K562 (cell line): ENCODE measurements around the gene CPSF2. TPM values are rescaled to one million over a fixed set of nuclear protein-coding genes. Genes with fewer than 3 reads are reported as not detected.

Experiments
- ATAC-seq: fragments of 200-7000 bp; cut with Tn5 transposase; 3 replicates; pipeline ENCODE4 v1.9.1; 2020; ENCODE audit warnings: moderate library complexity
- BruUV-seq: library from RNA; stranded (reverse); fragments of 400-500 nt; replicated peaks from 2 replicates; lab custom pipeline; 2021; lab: Mats Ljungman, UMichigan
- CTCF ChIA-PET: fragments of 300-600 bp; formaldehyde crosslinking; extraction: SDS; loops from one replicate; lab custom pipeline; 2021; ENCODE audit warnings: low intra/inter-chr PET ratio; lab: Yijun Ruan, JAX
- POLR2A ChIA-PET: fragments of 300-600, 350-650 bp; sonication (Branson Sonifier 250); formaldehyde crosslinking; extraction: SDS; loops from one replicate; lab custom pipeline; 2021; ENCODE audit warnings: antibody characterized with exemption, inconsistent platforms; lab: Yijun Ruan, JAX
- DNase-seq, 4 experiments: peaks; one replicate each; pipeline versions ENCODE4 v3.0.0 to v3.0.0-alpha.2; 2011 to 2018; ENCODE audit warnings: low spot score in 3 of 4, mixed read lengths in 3 of 4; ENCODE audit errors: extremely low read depth in 1 of 4
- FAIRE-seq: peaks from 2 replicates; lab custom pipeline; 2011; peaks lifted over from hg19 to GRCh38; lab: Jason Lieb, UNC
- H2AFZ ChIP-seq: 2 replicates; pipeline ENCODE4 v1.6.0; 2011; ENCODE audit warnings: low read depth, low read length, control low read depth, inconsistent platforms
- H3K27ac ChIP-seq: fragments of 200-600 bp; 3 replicates; pipeline ENCODE4 v1.8.0; 2011; ENCODE audit warnings: low read depth, mild to moderate bottlenecking, control low read depth, inconsistent platforms, low read length, moderate library complexity, mixed read lengths; ENCODE audit errors: extremely low read depth
- H3K27me3 ChIP-seq, 2 experiments: fragments of 300-600 bp in 1 of 2; 2 replicates in 1 of 2; 3 replicates in 1 of 2; pipeline versions ENCODE4 v1.6.0 to v1.8.0; 2011; ENCODE audit warnings: inconsistent platforms in 2 of 2, low read length in 2 of 2, mild to moderate bottlenecking in 1 of 2, mixed read lengths in 1 of 2, moderate library complexity in 1 of 2; ENCODE audit not compliant: control insufficient read depth in 2 of 2, insufficient read depth in 2 of 2
- H3K36me3 ChIP-seq: fragments of 300-600 bp; 3 replicates; pipeline ENCODE4 v1.8.0; 2011; ENCODE audit warnings: mild to moderate bottlenecking, low read length, inconsistent platforms; ENCODE audit not compliant: control insufficient read depth, insufficient read depth
- H3K4me1 ChIP-seq, 2 experiments: fragments of 200-600 bp in 1 of 2; replicated peaks in 1 of 2; 2 replicates in 1 of 2; 3 replicates in 1 of 2; pipeline versions ENCODE4 v1.5.1 to v1.8.0; 2011; ENCODE audit warnings: inconsistent platforms in 2 of 2, low read length in 2 of 2, mild to moderate bottlenecking in 1 of 2, mixed read lengths in 1 of 2, moderate library complexity in 1 of 2; ENCODE audit not compliant: control insufficient read depth in 2 of 2, insufficient read depth in 2 of 2
- H3K4me2 ChIP-seq: 2 replicates; pipeline ENCODE4 v1.6.1; 2011; ENCODE audit warnings: low read length, control low read depth, inconsistent platforms, mixed read lengths; ENCODE audit not compliant: insufficient read depth
- H3K4me3 ChIP-seq: fragments of 200-600 bp; sonication (generic), shearing (Covaris generic); 2 replicates; pipeline ENCODE4 v1.5.1; 2016; ENCODE audit warnings: control low read depth, inconsistent platforms
- H3K79me2 ChIP-seq: fragments of 200-600 bp; 3 replicates; pipeline ENCODE4 v1.8.0; 2011; ENCODE audit warnings: low read length, inconsistent platforms; ENCODE audit not compliant: control insufficient read depth, insufficient read depth
- H3K9ac ChIP-seq, 2 experiments: 2 replicates each; pipeline versions ENCODE4 v1.6.0 to v1.6.1; 2011; ENCODE audit warnings: low read depth in 2 of 2, low read length in 2 of 2, control low read depth in 1 of 2, inconsistent platforms in 1 of 2, mild to moderate bottlenecking in 1 of 2, mixed read lengths in 1 of 2; ENCODE audit not compliant: insufficient read depth in 1 of 2
- H3K9me1 ChIP-seq: one replicate; pipeline ENCODE4 v1.6.0; 2011; ENCODE audit warnings: inconsistent platforms, mild to moderate bottlenecking, low read length, moderate library complexity; ENCODE audit not compliant: control insufficient read depth, insufficient read depth
- H3K9me3 ChIP-seq: replicated peaks from 2 replicates; pipeline ENCODE4 v1.5.1; 2011; ENCODE audit warnings: low read depth, low read length, inconsistent platforms; ENCODE audit not compliant: control insufficient read depth, insufficient read depth
- H4K20me1 ChIP-seq: replicated peaks from 2 replicates; pipeline ENCODE4 v1.6.1; 2011; ENCODE audit warnings: low read length, inconsistent platforms, mixed read lengths; ENCODE audit not compliant: control insufficient read depth, insufficient read depth
- EGR1 ChIP-seq: fragments of 450-650 bp; conservative IDR thresholded peaks from 2 replicates; pipeline ENCODE4 v1.6.1; 2017; ENCODE audit warnings: mild to moderate bottlenecking
- GTF2E2 ChIP-seq: fragments of 200-800 bp; sonication (Bioruptor generic); IDR thresholded peaks from 2 replicates; pipeline ENCODE4 v1.6.1; 2016; ENCODE audit warnings: missing genetic modification characterization, missing compliant biosample characterization
- HSF4 ChIP-seq: fragments of 250-450 bp; sonication (Bioruptor Pico); IDR thresholded peaks from 2 replicates; pipeline ENCODE4 v2.1.2; 2022; ENCODE audit warnings: mild to moderate bottlenecking, moderate library complexity, borderline replicate concordance
- MCM2 ChIP-seq: fragments of 450-650 bp; IDR thresholded peaks from 2 replicates; pipeline ENCODE4 v1.6.1; 2017; ENCODE audit warnings: low read depth, mild to moderate bottlenecking
- NFATC3 ChIP-seq: fragments of 450-650 bp; IDR thresholded peaks from 2 replicates; pipeline ENCODE4 v1.6.1; 2017; ENCODE audit warnings: mild to moderate bottlenecking
- POLR2AphosphoS5 ChIP-seq: IDR thresholded peaks from 2 replicates; pipeline ENCODE4 v1.6.1; 2011; ENCODE audit warnings: mild to moderate bottlenecking, low read depth, low read length, moderate library complexity; ENCODE audit not compliant: control insufficient read depth, insufficient read depth
- SMARCE1 ChIP-seq: fragments of 450-650 bp; IDR thresholded peaks from 2 replicates; pipeline ENCODE4 v1.7.1; 2016; ENCODE audit warnings: mild to moderate bottlenecking
- ZNF165 ChIP-seq: fragments of 250-450 bp; sonication (Bioruptor Pico); IDR thresholded peaks from 2 replicates; pipeline ENCODE4 v1.4.0; 2020; ENCODE audit warnings: borderline replicate concordance
- ZNF24 ChIP-seq: fragments of 450-650 bp; IDR thresholded peaks from 2 replicates; pipeline ENCODE4 v1.6.1; 2016
- ZNF41 ChIP-seq: fragments of 250-450 bp; sonication (Bioruptor Pico); conservative IDR thresholded peaks from 2 replicates; pipeline ENCODE4 v1.4.0; 2020; ENCODE audit warnings: mild to moderate bottlenecking
- ZNF764 ChIP-seq: fragments of 250-450 bp; sonication (Bioruptor Pico); IDR thresholded peaks from 2 replicates; pipeline ENCODE4 v1.4.0; 2020; ENCODE audit warnings: low read depth, mild to moderate bottlenecking, moderate library complexity
- WGBS: fragments of 100-300 bp; shearing (Covaris generic); methylation state at CpG from one replicate; pipeline ENCODE4 v1.1.6; 2016; ENCODE audit warnings: low coverage, mixed read lengths; ENCODE audit not compliant: insufficient coverage; ENCODE audit errors: missing lambda C conversion rate; 5-methylcytosine and 5-hydroxymethylcytosine counted together
- in situ Hi-C: fragments of 300-500 bp; cut with MboI; formaldehyde crosslinking; loops from 4 replicates; pipeline ENCODE4 v1.15.0; 2018; ENCODE audit warnings: inconsistent platforms, mixed read lengths
- intact Hi-C: fragments of 100-400 bp; cut with micrococcal nuclease; formaldehyde crosslinking; loops from 2 replicates; pipeline ENCODE4 v1.14.2; 2022
- polyA plus RNA-seq, 8 experiments: library from polyadenylated mRNA; depleted of rRNA in 4 of 8; stranded (reverse) in 5 of 8; unstranded in 3 of 8; fragments of >200 nt; fragmentation: Nextera tagmentation in 2 of 8; fragmentation: Illumina TruSeq in 1 of 8; extraction: Ambion mirVana in 2 of 8; extraction: Trizol in 1 of 8; gene quantifications; 2 replicates each; pipeline versions ENCODE4 v1.2.1 to v1.2.3, GENCODE V29; 2011 to 2014; ENCODE audit warnings: inconsistent platforms in 1 of 8, missing spikeins in 1 of 8
- total RNA-seq, 7 experiments: library from RNA; depleted of rRNA in 6 of 7; stranded (reverse); fragments of >200 nt in 6 of 7; fragmentation: Illumina TruSeq in 2 of 7; extraction: Trizol in 2 of 7; gene quantifications; 2 replicates each; pipeline versions ENCODE4 v1.2.1 to v1.2.3, GENCODE V29; 2011 to 2021; ENCODE audit warnings: low replicate concordance in 1 of 7
- TF ChIP-seq, protein P1 (sequence below): fragments of 200-800 bp; sonication (Bioruptor generic); IDR thresholded peaks from 2 replicates; pipeline ENCODE4 v1.6.1; 2017; ENCODE audit warnings: missing genetic modification characterization, missing compliant biosample characterization
- TF ChIP-seq, protein P2 (sequence below): fragments of 250-450 bp; sonication (Bioruptor Pico); IDR thresholded peaks from 2 replicates; pipeline ENCODE4 v1.5.0; 2021
- TF ChIP-seq, protein P3 (sequence below): fragments of 450-650 bp; formaldehyde crosslinking; IDR thresholded peaks from 2 replicates; pipeline ENCODE4 v1.4.0; 2020; ENCODE audit warnings: mild to moderate bottlenecking, mixed read lengths
- TF ChIP-seq, protein P4 (sequence below): fragments of 450-650 bp; formaldehyde crosslinking; IDR thresholded peaks from 2 replicates; pipeline ENCODE4 v1.4.0; 2020; ENCODE audit warnings: mild to moderate bottlenecking, moderate library complexity

The CPSF2 gene
- total and polyA plus RNA-seq, 9 of the 15 experiments (the other 6 are each of a cell fraction or from before 2014, with no cell fraction given) = 20.8 to 71.3 (median 49.0) TPM

DNA sequence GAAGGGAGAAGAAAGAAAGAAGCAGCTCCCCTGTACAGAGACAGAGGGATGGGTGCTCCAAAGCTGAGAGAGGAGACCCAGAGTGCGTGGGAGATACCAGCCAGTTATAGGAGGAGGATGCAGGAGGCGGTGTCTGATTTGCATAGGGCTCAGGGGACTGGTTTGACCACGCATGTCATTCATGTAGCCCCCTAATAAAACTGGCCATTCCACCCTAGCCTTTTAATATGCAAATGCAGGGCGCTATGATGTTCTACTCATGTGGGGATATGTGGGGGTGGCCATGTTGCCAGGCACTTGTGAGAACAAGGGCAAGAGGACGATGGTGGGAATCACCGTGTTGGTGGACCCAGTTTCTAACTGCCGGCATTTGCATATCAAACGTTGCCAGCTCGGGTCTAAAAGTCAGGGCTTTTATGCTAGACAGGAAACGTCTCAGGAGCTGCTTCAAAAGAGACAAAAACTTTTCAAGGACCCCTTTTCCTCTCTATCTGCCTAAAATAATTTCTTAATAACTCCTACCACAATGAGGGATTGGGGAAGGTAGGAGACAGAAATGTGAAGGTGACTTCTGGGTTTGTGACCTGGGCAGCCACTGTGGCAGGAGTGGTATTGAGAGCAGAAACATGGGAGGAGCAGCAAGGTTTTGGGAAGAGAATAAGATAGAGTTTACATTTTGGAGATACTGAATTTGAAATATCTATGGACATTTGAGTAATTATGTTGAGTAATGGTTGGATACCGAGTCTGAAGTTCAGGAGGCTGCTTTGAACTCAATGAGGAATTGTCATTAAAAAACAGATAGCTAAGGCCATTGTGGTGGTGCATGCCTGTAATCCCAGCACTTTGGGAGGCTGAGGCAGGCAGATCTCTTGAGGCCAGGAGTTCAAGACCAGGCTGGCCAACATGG is 13.2 kb upstream of the CPSF2 start:
- Histone ChIP-seq H3K27me3 (no peaks in the 10 kb centered on the region), H3K9me3 (no peaks in the 10 kb centered on the region), H3K36me3 (no peaks in the 10 kb centered on the region), H2AFZ (peak overlapping the region; percentile 95), H3K9ac (peak overlapping the region in 1 of 2 experiments; percentile 69; a peak in 2 of 4 replicates), H3K4me3 (peak overlapping the region; percentile 4; the same call in 1 of the 2 replicates), H3K27ac (peak overlapping the region; percentile 76), H3K9me1 (no peaks in the 10 kb centered on the region), H4K20me1 (no peaks in the 10 kb centered on the region), H3K4me1 (peaks cover 5 to 7% of the 10 kb centered on the region in 2 experiments; a peak in 4 of 5 replicates), H3K4me2 (peak overlapping the region; percentile 86), H3K79me2 (peaks cover 20% of the 10 kb centered on the region)
- in situ Hi-C loops = no loop called here
- DNase-seq = peak in 2 of 4 experiments; percentile 57 to 80
- 4% methylated on average over 11 of the region's 11 CpGs for WGBS
- peak; percentile 65 for ATAC-seq
- ChIA-PET POLR2A (interaction anchor here (0.8 to 5.2 kb wide), 4 partner anchors 11 to 534 kb away, joined by 3 to 47 read pairs (median 6); partner anchors contain the start of genes CPSF2, NDUFB1 and TRIP11), CTCF (no interaction called here)
- peak; percentile 87 for FAIRE-seq
- no TSS peak for BruUV-seq
- intact Hi-C loops = no loop called here
- no peak for TF ChIP-seq ZNF24
- TF ChIP-seq, protein P1, sequence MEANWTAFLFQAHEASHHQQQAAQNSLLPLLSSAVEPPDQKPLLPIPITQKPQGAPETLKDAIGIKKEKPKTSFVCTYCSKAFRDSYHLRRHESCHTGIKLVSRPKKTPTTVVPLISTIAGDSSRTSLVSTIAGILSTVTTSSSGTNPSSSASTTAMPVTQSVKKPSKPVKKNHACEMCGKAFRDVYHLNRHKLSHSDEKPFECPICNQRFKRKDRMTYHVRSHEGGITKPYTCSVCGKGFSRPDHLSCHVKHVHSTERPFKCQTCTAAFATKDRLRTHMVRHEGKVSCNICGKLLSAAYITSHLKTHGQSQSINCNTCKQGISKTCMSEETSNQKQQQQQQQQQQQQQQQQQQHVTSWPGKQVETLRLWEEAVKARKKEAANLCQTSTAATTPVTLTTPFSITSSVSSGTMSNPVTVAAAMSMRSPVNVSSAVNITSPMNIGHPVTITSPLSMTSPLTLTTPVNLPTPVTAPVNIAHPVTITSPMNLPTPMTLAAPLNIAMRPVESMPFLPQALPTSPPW (CRISPR knock-in tag) = no peak
- no peak for TF ChIP-seq HSF4 (CRISPR knock-in tag)
- TF ChIP-seq, protein P2, sequence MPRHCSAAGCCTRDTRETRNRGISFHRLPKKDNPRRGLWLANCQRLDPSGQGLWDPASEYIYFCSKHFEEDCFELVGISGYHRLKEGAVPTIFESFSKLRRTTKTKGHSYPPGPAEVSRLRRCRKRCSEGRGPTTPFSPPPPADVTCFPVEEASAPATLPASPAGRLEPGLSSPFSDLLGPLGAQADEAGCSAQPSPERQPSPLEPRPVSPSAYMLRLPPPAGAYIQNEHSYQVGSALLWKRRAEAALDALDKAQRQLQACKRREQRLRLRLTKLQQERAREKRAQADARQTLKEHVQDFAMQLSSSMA = no peak
- TF ChIP-seq GTF2E2 (tag) = peak; percentile 55; the same call in 1 of the 2 replicates
- no peak for TF ChIP-seq ZNF764
- no peak for TF ChIP-seq NFATC3
- no peak for TF ChIP-seq ZNF165
- peak; percentile 73 for TF ChIP-seq EGR1
- no peak for TF ChIP-seq ZNF41 (CRISPR knock-in tag)
- TF ChIP-seq, protein P3, sequence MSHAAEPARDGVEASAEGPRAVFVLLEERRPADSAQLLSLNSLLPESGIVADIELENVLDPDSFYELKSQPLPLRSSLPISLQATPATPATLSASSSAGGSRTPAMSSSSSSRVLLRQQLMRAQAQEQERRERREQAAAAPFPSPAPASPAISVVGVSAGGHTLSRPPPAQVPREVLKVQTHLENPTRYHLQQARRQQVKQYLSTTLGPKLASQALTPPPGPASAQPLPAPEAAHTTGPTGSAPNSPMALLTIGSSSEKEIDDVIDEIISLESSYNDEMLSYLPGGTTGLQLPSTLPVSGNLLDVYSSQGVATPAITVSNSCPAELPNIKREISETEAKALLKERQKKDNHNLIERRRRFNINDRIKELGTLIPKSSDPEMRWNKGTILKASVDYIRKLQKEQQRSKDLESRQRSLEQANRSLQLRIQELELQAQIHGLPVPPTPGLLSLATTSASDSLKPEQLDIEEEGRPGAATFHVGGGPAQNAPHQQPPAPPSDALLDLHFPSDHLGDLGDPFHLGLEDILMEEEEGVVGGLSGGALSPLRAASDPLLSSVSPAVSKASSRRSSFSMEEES (CRISPR knock-in tag) = no peak
- TF ChIP-seq, protein P4, sequence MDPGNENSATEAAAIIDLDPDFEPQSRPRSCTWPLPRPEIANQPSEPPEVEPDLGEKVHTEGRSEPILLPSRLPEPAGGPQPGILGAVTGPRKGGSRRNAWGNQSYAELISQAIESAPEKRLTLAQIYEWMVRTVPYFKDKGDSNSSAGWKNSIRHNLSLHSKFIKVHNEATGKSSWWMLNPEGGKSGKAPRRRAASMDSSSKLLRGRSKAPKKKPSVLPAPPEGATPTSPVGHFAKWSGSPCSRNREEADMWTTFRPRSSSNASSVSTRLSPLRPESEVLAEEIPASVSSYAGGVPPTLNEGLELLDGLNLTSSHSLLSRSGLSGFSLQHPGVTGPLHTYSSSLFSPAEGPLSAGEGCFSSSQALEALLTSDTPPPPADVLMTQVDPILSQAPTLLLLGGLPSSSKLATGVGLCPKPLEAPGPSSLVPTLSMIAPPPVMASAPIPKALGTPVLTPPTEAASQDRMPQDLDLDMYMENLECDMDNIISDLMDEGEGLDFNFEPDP (CRISPR knock-in tag) = no peak
- no peak for TF ChIP-seq MCM2
- peak; percentile 71 for TF ChIP-seq POLR2AphosphoS5
- TF ChIP-seq SMARCE1 = no peak
